GM18951 (cell line): ENCODE measurements around the gene ERCC1.
"Not testable (repeated sequence)": the region's sequence is repeated elsewhere in the genome, so short reads cannot be mapped to it uniquely, and the experiment has no call there.

Experiments used
- POLR2A ChIP-seq: IDR thresholded peaks from 4 replicates; pipeline ENCODE4 v1.6.1; 2011; ENCODE audit warnings: mild to moderate bottlenecking; ENCODE audit not compliant: insufficient read length, insufficient read depth; ENCODE audit errors: extremely low read depth
- in situ Hi-C: fragments of 300-500 bp; cut with MboI; formaldehyde crosslinking; loops from one replicate; pipeline ENCODE4 v1.12.0; 2022; ENCODE audit warnings: low sequenced_read_pairs, mixed read lengths, inconsistent platforms; ENCODE audit not compliant: unreplicated experiment

Gene ERCC1

DNA sequence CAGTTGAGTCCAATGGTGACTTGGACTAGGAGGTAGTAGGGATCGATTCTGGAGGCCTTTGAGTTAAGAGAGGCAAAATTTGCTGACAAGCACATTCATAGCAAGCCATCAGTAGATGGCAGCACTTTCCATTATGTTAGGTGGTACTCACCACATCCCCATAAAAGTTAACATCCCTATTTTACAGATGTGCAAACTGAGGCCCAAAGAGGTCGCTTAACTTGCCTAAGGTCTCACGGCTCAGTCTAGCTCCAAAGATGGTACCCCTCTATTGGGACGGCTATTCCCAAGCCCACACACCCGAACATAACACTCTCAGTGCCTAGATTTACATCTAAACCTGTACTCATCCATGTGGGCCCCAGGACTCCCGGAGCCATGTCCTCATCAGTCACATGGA, 22.6 kb upstream of the ERCC1 start:
- in situ Hi-C loops: no loop called here
- TF ChIP-seq POLR2A: no peak

DNA sequence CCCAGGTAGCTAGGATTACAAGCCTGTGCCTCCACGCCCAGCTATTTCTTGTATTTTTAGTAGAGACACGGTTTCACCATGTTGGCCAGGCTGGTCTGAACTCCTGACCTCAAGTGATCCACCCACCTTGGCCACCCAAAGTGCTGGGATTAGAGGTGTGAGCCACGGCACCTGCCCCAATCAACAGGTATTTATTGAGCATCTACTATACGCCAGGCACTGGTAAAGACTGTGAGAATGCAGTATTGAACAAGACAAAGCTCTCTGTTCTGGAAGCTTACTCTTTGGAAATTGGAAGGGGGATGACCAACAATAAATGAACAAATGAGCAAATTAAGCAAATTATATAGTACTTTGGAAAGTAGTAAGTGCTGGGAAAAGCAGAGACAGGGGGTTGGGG, 21.4 kb upstream of the ERCC1 start:
- in situ Hi-C loops: no loop called here
- no peak for TF ChIP-seq POLR2A

DNA sequence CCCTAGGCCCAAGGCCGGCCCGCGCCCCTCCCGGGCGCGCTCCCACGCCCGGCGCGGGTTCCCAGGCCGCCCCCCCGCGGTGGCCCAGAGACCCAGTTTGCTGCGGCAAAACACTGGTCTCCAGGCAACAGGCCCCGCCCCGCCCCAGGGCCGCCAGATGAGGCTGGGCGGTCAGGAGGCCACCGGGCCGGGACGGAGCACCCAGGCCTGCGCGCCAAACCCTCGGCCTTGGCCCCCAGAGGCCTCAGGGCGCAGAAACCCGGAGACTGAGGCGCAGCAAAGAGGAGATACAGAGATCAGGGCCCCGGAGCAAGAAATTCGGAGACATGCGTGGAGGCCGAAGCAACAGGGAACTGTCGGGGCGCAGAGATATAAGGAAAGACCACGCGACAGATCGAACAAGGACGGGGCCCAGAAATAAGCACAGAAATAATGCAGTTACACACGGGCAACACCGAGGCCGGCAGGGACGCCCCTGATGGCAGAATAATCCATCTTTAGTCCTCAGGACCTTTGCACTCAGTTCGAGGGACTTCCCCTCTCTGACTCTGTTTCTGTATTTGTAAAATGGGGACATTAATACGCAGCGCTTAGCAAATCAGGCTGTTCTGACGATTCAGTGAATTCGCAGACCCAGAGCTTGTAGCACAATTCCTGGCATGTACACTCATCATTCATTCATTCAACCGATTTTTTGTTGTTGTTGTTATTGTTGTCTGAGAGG, 20.8 kb upstream of the ERCC1 start:
- peak; percentile 58 for TF ChIP-seq POLR2A
- in situ Hi-C loops: loop anchor here (5.0 kb wide), 1 partner anchor 33 kb away; no protein-coding TSS in a partner anchor

DNA sequence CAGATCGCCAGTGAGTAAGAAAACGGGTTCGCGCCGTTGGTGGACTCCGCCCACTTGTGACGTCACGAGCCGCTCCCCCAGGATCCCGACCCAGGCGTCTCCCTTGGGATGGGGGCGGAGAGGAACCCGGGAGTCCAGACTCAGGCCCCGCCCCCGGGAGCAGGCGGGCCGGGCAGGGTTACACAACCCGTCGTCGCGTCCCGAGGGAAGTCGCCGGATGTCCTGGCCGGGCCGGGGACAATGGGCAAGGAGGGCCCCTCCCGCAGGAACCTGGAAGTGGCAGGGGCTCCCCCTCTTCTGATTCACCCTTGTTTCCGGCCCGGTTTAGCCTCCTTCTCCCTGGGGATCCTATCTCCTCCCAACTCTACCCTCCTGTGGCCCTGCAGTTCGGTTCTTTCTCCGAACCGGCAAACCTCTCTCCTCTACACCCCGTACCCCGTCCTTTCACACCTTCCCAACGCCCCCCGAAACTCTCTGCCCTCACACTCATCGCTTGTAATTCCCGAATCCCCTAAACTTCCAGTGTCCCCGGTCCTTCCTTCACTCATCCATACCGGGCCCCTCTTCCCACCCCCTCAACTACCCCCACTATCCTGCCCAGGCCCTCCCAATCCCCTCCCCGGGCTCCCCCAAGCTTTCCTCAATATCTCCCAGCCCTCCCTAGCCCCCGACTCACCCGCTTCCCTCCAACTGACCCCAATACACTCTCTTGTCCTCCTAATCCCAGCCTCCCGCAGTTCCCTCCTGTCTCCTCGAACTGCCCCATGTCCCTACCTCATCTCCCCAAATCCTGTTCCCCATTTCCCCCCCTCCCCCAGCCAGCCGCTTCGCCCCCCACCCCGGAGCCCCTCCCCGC, 20.0 kb upstream of the ERCC1 start:
- peak; percentile 46 for TF ChIP-seq POLR2A
- in situ Hi-C loops: loop anchor here (5.0 kb wide), 1 partner anchor 34 kb away; no protein-coding TSS in a partner anchor

DNA sequence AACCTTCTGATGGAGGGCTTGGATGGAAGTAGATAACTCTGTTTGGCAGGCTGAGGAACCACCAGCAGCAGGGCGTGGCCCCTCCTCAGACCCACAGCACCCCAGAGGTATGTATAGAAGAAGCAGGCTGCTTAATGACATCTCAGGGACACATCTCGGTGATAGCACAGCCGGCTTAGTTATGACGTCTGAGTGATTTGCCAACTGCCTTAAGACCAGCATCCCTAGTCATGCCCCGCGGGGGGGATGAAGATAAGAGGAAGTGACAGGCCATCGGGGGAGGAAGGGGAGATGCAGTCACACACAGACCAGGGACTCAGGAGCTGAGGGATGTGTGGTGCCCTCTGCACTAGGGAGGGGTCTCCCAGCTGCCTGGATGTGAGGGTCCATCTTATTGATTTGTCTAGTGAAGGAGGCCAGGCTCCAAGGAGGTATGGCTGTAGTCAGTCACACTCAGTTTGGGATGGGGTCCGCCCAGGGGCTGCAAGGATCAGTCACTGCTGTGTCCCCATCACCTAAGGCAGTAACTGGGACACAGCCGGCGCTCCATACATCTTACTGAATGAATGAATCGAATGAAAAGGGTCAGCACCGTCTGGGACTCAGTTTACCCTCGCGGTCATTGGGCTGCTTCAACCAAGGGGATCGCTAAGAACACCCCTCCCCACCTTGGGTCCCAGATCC, 19.2 kb upstream of the ERCC1 start:
- in situ Hi-C loops: loop anchor here (5.0 kb wide), 1 partner anchor 34 kb away; no protein-coding TSS in a partner anchor
- TF ChIP-seq POLR2A: no peak

DNA sequence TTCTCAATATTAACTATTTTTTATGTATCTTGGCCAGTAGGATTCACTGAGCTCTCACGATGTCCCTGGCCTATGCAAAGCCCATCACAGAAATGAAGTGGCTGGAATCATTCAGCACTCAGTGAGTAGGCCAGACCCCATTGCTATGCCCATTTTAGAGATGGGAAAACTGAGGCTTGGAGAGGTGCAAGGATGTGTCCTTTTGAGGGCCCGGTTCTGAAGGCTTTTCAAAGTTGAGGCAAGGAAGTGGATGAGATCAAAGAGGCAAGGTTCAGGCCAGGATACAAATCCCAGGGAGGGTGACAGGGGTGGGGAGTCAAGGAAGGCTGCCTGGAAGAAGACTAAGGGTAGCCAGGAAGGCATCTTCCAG, 18.7 kb upstream of the ERCC1 start:
- in situ Hi-C loops: loop anchor here (5.0 kb wide), 1 partner anchor 35 kb away; no protein-coding TSS in a partner anchor

DNA sequence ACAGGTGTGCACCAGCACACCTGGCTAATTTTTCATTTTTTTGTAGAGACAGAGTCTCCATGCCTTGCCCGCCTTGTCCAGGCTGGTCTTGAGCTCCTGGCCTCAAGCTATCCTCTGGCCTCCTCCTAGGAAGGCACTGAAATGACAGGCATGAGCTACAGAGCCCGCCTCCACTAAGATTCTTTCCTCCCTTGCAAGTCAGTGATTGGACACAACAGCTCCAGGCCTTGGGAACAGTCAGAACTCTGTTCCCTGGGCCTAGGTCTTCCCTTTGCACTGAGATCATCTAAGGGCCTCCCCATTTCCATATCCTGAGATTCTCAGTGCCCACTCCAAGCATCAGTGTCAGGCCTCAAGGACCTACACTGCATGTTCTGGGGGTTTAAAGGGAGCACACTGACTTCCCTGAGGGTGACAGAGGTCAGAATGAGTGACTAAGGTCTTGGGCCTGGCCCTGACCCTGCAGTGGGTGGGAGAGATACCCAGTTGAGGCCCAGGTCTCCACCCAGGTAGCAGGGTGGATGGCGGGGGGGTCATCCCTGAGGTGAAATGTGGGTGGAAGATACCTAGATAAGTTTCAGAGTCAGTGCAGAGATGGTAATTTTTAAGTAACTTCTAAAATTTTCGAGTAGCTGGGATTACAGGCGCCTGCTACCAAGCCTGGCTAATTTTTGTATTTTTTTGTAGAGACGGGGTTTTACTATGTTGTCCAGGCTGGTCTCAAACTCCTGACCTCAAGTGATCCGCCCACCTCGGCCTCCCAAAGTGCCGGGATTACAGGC, 17.3 kb upstream of the ERCC1 start:
- in situ Hi-C loops: loop anchor here (5.0 kb wide), 1 partner anchor 36 kb away; no protein-coding TSS in a partner anchor

More for the DNA sequence above, 18.7 kb upstream of the ERCC1 start:
- TF ChIP-seq POLR2A: no peak

DNA sequence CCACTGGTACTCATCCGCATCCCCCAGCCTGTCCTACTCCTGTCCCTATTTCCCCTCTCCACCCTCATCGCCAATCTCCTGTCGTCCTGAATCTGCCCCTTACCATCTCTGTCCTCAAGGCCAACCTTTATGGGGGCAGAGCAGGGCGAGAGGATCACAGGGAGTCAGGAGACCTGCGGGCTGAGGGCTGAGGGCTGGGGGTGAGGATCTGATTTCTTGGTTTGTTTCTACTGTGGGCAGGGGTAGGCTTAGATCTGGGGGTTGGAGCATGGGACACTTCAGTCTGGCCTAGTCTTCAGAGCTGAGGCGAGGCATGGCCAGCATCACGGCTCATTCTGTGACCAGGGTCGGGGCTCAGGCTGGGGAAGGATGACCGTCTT, 16.5 kb upstream of the ERCC1 start:
- TF ChIP-seq POLR2A: no peak
- in situ Hi-C loops: loop anchor here (5.0 kb wide), 1 partner anchor 37 kb away; no protein-coding TSS in a partner anchor

More for the DNA sequence above, 17.3 kb upstream of the ERCC1 start:
- no peak for TF ChIP-seq POLR2A

DNA sequence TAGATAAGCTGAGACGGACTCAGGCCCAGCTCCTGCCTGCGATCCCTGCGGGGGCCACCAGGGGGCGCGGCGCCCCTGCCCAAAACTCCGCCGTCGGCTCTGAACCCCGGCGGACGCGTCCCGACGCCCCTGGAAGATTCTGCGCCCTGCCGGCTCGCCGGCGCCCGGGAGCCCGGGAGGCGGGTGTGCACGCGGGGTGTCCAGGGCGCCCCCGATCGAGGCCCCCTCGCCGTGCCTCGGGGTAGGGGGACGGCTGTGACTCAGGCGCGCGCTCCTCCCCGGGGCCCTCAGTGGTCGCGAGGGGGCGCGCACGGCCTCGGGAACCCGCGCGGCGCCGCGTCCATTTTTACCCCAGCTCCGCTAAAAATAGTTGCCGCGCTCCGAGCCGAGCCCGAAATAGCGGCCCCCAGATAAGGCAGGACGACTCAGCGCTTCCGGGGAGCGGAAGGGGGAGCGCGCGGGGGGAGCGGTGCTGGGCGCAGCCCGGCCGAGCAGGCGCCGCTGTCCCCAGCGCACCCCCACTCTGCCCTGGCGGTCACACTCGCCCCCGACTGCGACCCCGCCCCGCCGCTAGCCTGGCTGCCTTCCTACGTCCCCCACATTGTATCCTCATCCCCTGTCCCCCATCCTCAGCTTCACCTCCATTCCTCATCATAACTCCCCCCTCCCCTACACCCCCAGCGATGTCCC, 16.0 kb upstream of the ERCC1 start:
- TF ChIP-seq POLR2A: peak; percentile 64
- in situ Hi-C loops: loop anchor here (5.0 kb wide), 1 partner anchor 38 kb away; no protein-coding TSS in a partner anchor

DNA sequence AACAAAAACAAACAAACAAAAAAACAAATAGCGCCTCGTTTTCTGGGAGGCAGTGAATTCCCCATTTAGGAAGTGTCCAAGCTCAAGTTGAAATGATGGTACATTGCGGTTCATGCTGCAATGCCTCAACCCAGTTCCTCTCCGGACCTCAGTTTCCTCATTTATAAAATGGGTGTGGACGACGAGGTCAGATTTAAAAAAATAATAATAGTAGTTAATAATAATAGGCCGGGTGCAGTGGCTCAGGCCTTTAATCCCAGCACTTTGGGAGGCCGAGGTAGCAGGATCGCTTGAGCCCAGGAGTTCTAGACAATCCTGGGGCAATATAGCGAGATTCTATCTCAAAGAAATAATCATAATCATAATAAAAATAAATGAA, 15.5 kb upstream of the ERCC1 start:
- in situ Hi-C loops: no loop called here
- no peak for TF ChIP-seq POLR2A

DNA sequence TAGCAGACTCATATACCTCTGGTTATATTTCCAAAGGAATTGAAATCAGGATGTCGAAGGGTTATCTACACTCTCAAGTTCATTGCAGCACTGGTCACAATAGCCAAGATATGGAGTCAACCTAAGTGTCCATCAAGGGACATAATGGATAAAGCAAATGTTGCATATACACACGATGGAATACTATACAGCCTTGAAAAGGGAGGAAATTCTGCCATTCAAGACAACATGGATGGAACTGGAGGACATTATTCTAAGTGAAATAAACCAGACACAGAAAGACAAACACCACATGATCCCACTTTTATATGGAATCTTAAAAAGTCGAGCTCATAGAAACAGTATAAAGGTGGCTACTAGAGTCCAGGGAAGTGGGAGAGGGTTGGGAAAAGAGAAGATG, 13.6 kb upstream of the ERCC1 start:
- in situ Hi-C loops: no loop called here
- TF ChIP-seq POLR2A: no peak

DNA sequence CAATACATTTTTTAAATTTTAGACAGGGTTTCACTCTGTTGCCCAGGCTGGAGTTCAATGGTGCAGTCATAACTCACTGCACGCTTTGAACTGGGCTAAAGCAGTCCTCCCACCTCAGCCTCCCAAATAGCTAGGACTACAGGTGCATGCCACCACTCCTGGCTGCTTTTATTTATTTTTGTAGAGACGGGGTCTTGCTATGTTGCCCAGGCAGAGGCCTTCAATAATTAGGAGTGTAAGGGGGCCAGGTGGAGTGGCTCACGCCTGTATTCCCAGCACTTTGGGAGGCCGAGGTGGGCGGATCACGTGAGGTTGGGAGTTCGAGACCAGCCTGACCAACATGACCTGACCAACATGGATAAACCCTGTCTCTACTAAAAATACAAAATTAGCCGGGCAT, 8.8 kb upstream of the ERCC1 start:
- in situ Hi-C loops: not testable (repeated sequence)

DNA sequence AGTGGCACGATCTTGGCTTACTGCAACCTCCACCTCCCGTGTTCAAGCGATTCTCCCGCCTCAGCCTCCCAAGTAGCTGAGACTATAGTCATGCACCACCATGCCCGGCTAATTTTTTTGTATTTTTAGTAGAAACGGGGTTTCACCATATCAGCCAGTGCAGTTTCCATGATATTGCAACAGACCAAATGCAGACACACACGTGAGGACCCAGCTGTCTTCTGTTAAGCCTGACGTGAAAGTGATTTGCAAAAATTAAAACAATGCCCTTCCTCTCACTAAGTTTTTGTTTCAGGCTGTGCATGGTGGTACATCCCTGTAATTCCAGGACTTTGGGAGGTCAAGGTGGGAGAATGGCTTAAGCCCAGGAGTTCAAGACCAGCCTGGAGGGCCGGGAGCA, 7.3 kb upstream of the ERCC1 start:
- in situ Hi-C loops: not testable (repeated sequence)

DNA sequence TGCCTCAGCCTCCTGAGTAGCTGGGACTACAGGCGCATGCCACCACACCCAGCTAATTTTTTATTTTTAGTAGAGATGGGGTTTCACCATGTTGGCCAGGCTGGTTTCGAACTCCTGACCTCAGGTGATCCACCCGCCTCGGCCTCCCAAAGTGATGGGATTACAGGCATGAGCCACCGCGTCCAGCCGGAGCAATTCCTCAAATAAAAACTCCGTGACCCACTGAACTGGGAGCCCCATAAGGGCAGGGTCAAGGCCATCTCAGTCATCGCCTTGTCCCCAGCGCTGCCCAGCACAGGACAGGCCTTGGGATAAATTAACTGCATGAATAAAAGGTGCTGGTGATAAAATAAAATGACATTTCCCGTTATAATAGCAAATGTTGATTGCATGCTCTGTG, 6.2 kb upstream of the ERCC1 start:
- in situ Hi-C loops: not testable (repeated sequence)
